HEK293T (cell line): ENCODE results near the gene EXD3.

Experiments
- ARNT ChIP-seq: fragments of 450-650 bp; IDR thresholded peaks from 2 replicates; pipeline ENCODE4 v1.6.1; 2017; ENCODE audit warnings: mild to moderate bottlenecking
- FOXA1 ChIP-seq: fragments of 450-650 bp; IDR thresholded peaks from 2 replicates; pipeline ENCODE4 v1.6.1; 2016; ENCODE audit warnings: mild to moderate bottlenecking
- FOXK2 ChIP-seq: fragments of 450-650 bp; IDR thresholded peaks from 2 replicates; pipeline ENCODE4 v1.6.1; 2016; ENCODE audit warnings: mild to moderate bottlenecking
- HDGF ChIP-seq: fragments of 450-650 bp; IDR thresholded peaks from 2 replicates; pipeline ENCODE4 v1.6.1; 2017; ENCODE audit warnings: antibody characterized with exemption, borderline replicate concordance
- LEF1 ChIP-seq: fragments of 450-650 bp; IDR thresholded peaks from 2 replicates; pipeline ENCODE4 v1.6.1; 2017; ENCODE audit warnings: mild to moderate bottlenecking, borderline replicate concordance
- SUZ12 ChIP-seq: fragments of 450-650 bp; IDR thresholded peaks from 2 replicates; pipeline ENCODE4 v1.6.1; 2016; ENCODE audit warnings: mild to moderate bottlenecking
- TARDBP ChIP-seq: fragments of 450-650 bp; IDR thresholded peaks from 2 replicates; pipeline ENCODE4 v1.6.1; 2016
- ZNF384 ChIP-seq: fragments of 450-650 bp; IDR thresholded peaks from 2 replicates; pipeline ENCODE4 v1.6.1; 2016

DNA sequence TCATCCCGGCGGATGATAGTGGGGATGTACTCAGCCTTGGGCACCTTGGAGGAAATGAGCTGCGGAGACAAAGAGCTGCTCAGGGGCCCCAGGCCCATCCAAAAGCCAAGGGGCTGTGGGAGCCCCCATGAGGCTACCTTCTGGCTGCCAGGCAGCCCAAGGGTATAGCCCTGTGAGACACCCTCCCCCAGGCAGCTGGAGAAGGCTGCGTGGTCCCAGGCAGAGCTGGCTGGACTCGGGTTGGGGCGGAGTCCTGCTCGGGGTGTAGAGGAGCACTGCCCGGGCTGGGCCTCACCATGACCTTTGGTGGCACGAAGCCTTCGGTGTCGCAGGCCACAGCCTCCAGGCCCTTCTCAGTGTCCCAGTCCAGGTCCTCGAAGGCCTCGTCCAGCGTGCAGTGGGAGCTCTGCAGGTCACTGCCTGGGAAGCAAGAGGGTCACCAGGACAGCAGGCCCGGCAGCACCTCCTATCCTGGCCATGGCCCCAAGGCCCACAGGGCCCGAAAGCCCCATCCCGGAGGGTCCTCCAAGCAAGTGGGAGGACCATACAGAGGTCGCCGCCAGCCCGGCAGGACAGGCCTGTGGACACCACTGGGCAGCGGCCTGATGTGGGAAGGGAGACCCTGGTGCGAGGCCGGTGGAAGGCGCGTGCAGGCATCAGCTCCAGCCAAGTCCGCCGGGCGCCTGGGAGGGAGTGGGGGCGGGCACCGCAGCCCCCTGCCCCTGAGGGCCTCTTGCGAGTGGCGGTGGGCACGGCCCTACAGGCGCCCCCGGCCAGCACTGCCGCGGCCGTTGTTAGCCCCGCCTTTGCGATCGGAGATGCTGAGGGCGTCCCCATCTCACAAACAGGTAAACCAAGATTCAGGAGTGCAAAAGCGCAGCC lies 30.0 kb upstream of the EXD3 start:
- TF ChIP-seq ZNF384, result no peak
- no peak for TF ChIP-seq SUZ12
- no peak for TF ChIP-seq FOXK2
- TF ChIP-seq ARNT, result no peak
- TF ChIP-seq TARDBP, result no peak
- no peak for TF ChIP-seq LEF1
- TF ChIP-seq HDGF, result no peak
- TF ChIP-seq FOXA1, result no peak
